IPS-11a (cell line): ENCODE measurements around the gene KCNRG.
"Not testable (repeated sequence)": the region's sequence is repeated elsewhere in the genome, so short reads cannot be mapped to it uniquely, and the experiment has no call there.

Experiments used
- H3K4me3 ChIP-seq: one replicate; pipeline ENCODE4 v1.5.1; 2013; ENCODE audit warnings: low read depth, low read length, control low read depth

KCNRG gene

GRCh38 chr13:50015258-50015657, at the start of gene KCNRG:
Gene KCNRG, plus strand, starts transcription at chr13:50015444. Its CDS starts 50 bp downstream, at chr13:50015494.
- no peak within 1 kb of the TSS for H3K4me3 ChIP-seq

DNA sequence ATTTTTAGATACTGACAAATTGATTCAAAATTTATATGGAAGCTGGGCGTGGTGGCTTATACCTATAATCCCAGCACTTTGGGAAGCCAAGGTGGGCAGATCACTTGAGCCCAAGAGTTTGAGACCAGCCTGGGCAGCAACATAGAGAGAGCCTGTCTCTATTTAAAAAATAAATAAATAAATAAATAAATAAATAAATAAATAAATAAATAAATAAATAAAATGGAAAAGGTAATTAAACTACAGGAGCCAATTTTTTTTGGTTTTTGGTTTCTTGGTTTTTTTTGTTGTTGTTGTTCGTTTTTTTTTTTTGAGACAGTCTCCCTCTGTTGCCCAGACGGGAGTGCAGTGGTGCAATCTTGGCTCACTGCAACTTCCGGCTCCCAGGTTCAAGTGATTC, 47.8 kb upstream of the KCNRG start:
- H3K4me3 ChIP-seq: no peak overlapping the region

DNA sequence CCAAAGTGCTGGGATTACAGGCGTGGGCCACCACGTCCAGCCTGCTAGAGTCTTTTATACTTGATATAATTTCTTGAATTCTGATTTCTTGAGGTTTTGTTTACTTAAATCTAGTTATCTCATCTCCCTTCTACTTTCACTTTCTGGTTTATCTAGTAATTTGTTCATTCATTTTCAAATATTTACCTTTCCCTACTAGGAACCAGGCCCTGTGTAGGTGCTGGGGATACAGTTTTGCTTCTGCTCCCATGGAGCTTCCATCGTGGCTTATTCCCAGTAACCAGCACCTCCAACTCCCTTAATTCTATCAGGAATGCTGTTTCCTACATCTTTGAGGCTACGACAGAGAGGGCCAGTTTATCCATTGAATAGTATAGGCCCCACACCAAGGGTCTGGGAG, 42.5 kb upstream of the KCNRG start:
- H3K4me3 ChIP-seq: no peak overlapping the region

- no peak overlapping the region for H3K4me3 ChIP-seq
Observed at GRCh38 chr13:49975826-49976225, 39.4 kb upstream of the KCNRG start.

GRCh38 chr13:49976314-49977258, 38.7 kb upstream of the KCNRG start:
- no peak overlapping the region for H3K4me3 ChIP-seq

- H3K4me3 ChIP-seq: no peak overlapping the region
Observed at GRCh38 chr13:49977992-49978391, 37.3 kb upstream of the KCNRG start.

DNA sequence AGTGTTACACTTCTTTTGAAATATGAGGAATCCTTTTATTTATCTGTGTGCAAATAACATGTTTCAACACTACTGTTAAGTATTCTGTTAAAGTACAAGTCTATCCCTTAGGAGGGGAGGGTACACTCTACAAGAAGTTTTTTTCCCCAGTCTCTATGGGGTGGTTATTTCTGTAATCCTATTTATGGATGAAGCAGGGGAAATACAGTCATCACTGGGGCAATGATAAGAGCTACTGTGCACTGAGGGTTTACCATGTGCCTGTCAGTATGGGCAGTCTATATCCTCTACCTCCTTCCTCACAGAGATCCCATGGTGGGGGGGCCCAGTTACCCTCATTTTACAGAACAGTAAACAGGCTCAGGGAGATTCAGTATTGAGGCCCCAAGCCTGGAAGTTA, 35.0 kb upstream of the KCNRG start:
- no peak overlapping the region for H3K4me3 ChIP-seq

DNA sequence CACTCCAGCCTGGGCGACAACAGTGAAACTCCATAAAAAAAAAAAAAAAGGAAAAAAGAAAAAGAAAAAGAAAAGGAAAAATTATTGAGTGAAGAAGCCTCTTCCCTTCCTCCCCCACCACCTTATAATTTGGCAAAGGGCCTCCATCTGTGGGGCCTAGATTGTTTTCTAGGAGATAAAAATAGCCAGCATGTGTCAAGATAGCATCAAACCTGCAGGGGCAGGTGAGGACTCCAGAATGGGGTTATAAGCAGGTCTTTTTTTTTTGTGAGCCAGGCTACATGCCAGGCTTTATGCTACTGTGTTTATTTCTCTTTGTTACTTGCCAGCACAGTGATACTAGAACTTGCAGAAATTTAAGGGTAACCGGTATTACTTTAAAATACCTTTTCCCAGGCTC, 30.1 kb upstream of the KCNRG start:
- H3K4me3 ChIP-seq: no peak overlapping the region

GRCh38 chr13:49986471-49986870, 28.8 kb upstream of the KCNRG start:
- no peak overlapping the region for H3K4me3 ChIP-seq

DNA sequence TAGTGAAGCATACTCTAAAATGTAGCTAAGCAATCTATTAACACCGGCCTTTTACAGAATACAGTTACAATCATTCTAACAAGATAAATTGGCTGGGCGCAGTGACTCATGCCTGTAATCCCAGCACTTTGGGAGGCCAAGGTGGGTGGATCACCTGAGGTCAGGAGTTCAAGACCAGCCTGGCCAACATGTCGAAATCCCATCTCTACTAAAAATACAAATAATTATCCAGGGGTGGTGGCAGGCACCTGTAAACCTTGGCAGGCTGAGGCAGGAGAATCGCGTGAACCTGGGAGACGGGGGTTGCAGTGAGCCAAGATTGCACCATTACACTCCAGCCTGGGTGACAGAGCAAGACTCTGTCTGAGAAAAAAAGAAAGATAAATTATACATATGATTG, 24.6 kb upstream of the KCNRG start:
- not testable (repeated sequence) for H3K4me3 ChIP-seq

DNA sequence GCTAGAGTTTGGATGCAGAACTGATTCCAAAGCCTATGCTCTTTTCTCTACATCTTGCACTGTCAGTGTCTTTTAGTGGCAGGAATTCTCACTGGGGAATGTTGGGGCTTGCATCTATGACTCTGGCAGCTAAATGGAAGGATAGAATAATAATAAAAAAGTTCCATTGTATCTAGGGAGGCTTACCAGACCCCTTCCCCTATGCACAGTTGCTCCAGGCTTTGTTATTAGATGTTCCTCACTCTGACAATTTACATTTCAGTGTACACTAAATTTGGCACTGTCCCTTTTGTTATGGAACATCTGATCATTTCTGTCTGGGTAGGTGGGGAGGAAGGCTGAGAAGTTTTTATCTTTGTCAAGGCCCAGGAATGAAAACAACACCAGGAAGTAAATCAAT, 22.1 kb upstream of the KCNRG start:
- no peak overlapping the region for H3K4me3 ChIP-seq

DNA sequence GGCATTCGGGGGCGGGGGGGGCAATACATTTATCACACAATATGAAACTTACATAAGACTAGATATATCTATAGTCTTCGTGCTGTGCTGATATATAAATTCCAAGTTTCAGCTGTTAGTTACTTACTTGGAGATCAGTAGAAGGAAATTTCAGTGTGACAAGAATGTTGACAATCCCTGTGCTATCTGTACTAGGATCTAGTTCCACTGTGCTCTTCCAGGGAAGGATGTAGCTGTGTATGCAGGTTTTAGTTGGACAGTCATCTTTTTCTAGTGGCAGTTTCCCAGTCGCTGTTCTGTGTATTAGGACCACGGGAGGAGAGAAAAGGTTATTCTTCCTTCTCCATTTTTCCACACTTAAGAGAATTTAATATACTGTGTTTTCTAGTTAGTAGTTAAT, 21.6 kb upstream of the KCNRG start:
- no peak overlapping the region for H3K4me3 ChIP-seq

GRCh38 chr13:49995625-49996101, 19.6 kb upstream of the KCNRG start:
- H3K4me3 ChIP-seq: peak overlapping the region; percentile 65

DNA sequence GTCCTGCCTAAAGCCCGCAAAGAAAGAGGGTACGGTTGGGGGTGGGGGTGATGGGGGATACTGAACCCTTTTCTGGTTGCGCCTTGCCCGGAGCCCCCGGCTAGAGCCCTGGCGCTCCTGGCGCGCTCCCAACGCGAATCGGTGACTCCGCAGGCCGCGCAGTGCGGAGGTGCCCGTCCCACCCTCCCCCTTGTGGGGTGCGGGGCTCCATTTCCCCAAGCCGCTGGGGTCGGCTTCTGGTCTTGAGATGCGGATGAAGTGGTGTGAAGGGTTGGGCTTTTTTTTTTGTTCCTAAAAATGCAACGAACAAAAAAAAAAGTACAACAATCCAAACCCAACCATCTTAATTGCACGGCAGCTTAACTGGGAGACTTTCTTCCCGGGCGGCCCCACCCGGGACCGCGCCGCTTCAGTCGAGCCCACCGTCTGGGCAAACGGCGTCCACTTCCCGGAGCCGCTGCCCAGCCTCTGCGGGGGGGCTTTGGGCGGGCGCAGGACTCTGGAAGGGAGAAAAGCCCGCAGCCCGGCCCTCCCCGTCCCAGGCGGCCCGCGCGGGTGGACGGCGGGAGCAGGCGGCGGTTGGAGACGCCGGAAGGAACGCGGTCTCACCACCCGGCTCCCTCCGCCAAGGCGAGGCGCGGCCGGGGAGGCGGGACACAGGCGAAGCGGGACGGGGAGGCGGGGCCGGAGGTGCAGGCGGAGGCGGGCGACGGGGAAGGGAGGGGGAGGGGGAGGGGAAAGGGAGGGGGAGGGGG, 18.9 kb upstream of the KCNRG start:
- peak overlapping the region; percentile 65 for H3K4me3 ChIP-seq

DNA sequence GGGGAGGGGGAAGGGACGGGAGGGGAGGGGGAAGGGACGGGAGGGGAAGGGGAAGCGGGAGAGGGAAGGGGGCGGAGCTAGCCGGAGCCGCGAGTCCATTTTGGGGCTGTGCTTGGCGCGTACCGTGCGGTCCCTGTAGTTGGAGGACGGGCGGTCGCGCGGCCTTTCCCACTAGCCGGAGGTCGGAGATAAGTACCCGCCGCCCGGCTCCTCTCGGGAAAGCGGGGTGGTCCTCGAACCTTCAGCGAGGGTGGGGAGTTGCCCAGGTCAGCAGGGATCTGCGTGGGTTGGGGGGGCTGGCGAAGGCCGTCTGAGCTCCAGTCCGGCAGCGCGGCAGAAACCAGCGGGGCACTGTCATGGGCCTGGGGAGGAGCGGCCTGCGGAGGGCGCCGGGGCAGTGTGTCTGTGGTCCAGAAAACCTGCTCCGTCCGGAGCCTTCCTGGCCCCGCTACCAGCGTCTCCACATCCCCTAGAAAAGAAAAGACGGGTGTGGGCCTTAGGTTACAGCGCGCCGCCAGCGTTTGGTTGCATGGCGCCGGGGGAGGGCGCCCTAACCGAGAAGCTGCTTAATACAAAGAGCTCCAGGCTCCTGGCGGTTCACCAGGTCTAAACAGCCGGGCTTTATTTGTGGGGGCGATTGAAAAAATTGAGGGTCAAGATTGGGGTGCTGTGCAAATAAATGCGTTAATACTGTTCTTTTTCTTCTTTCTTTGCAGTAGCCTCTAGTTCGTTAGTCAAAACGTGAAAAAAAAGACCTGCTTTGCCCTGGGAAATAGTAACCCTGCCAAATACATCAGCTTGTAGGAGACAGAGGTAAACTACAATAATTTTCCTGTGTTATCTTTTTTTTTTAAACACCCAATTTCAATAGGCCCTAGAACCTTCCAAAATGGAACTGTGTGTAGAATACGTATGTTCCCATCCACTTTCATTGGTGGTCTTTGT, 18.0 kb upstream of the KCNRG start, which contains the start of gene TRIM13:
TSS of gene TRIM13 (plus strand) at position 92 of the 945 bp plus-strand sequence. CDS start 14,899 bp downstream, outside the sequence.
- peak within 1 kb of the TSS; percentile 91 for H3K4me3 ChIP-seq

- peak overlapping the region; percentile 91 for H3K4me3 ChIP-seq
Observed at GRCh38 chr13:49997955-49998354, 17.3 kb upstream of the KCNRG start.

DNA sequence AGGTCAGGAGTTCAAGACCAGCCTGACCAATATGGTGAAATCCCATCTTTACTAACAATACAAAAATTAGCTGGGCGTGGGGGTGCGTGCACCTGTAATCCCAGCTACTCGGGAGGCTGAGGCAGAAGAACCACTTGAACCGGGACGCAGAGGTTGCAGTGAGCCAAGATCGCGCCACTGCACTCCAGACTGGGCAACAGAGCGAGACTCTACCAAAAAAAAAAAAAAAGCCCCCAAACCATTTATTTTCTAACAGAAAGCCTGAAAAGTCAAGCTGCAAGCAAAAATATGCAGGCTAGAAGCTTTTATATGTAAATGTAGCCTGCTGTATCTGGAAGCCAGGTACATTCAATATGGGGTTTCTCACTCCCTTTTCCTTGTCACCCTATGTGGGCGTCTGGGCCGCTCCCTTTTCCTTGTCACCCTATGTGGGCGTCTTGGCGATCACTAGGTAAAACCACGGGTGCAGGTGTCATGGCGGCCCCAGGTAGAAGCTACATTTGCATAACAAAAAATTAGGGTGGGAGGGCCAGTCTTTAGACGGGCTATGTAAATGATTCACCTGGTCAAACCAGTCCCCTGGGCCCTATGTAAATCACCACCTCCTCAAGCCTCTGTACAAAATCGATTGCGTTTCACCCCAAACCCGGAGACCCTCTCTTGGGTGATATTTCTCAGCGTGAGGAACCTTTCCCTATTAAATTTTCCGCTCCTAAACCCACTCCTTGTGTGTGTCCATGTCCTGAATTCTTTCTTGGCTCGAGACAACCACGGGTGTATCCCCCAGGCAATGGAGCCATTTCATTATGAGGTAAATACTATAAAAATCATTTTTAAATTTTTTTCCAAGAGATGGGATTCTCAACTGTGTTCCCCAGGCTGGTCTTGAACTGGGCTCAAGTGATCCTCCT, 16.3 kb upstream of the KCNRG start:
- peak overlapping the region; percentile 24 for H3K4me3 ChIP-seq

- no peak overlapping the region for H3K4me3 ChIP-seq
Observed at GRCh38 chr13:50001287-50001686, 14.0 kb upstream of the KCNRG start.

- no peak overlapping the region for H3K4me3 ChIP-seq
Observed at GRCh38 chr13:50006426-50007135, 8.7 kb upstream of the KCNRG start.
